GM13976 (cell line): Measurements from ENCODE around the gene RYK.
"Not testable (repeated sequence)": the region's sequence is repeated elsewhere in the genome, so short reads cannot be mapped to it uniquely, and the experiment has no call there.

ENCODE experiments used
- DNase-seq: peaks from one replicate; pipeline ENCODE4 v3.0.0; 2012; ENCODE audit warnings: low spot score
- CTCF ChIP-seq: IDR thresholded peaks from 2 replicates; pipeline ENCODE4 v1.5.1; 2012; ENCODE audit warnings: borderline replicate concordance, mild to moderate bottlenecking; ENCODE audit not compliant: insufficient read depth; ENCODE audit errors: extremely low read depth, missing control alignments, control extremely low read depth
- in situ Hi-C: fragments of 300-500 bp; cut with MboI; formaldehyde crosslinking; loops from one replicate; pipeline ENCODE4 v1.12.0; 2022; ENCODE audit warnings: low sequenced_read_pairs, mixed read lengths, inconsistent platforms; ENCODE audit not compliant: unreplicated experiment

RYK gene

DNA sequence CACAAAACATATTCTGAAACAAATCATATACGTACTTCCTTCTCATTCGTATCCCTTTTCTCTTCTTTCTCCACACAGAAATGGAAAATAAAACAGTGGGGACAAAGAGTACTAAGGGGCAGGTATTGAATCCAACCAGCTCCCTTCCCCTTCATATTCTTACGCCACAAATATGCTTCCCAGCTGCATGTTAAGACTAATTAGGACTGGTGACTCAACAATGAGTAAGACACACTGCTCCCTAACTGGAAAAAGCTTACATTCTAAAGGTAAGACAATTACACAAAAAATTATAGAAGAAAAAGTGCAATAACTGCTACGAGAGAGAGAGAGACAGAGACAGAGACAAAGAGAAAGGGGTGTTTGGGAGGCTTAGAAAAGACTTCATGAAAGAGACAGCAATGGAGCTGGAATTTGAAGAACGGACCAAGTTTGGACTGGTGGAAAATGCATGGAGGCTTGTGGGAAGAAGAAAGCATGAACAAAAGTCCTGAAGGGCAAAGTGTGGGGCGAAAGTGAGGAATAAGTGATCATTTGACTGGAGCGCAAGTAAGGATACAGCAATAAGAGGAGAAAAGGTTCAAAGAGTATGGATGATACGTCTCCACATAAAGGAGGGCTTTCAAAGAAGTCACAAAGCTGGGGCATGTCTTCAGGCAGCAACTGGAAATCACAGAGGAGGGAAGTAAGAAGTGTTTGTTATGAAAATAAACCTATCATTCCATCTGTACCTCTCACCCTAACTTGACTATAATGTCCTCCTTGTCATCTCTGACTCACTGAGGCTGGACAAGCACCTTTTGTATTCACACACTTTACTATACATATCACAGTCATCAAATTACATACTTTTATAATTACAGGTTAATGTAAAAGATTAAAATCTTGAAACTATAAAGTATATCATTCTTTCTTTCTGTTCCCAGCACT lies 49.2 kb downstream of the RYK start:
- DNase-seq: no peak
- in situ Hi-C loops: no loop called here
- TF ChIP-seq CTCF: no peak

- DNase-seq: not testable (repeated sequence)
- in situ Hi-C loops: loop anchor here (10.0 kb wide), 1 partner anchor 265 kb away; no protein-coding TSS in a partner anchor
Observed at GRCh38 chr3:134199880-134200279, 50.8 kb downstream of the RYK start.

GRCh38 chr3:134199240-134199639 lies 51.4 kb downstream of the RYK start:
- DNase-seq: no peak
- in situ Hi-C loops: loop anchor here (10.0 kb wide), 1 partner anchor 264 kb away; no protein-coding TSS in a partner anchor
- TF ChIP-seq CTCF: no peak

DNA sequence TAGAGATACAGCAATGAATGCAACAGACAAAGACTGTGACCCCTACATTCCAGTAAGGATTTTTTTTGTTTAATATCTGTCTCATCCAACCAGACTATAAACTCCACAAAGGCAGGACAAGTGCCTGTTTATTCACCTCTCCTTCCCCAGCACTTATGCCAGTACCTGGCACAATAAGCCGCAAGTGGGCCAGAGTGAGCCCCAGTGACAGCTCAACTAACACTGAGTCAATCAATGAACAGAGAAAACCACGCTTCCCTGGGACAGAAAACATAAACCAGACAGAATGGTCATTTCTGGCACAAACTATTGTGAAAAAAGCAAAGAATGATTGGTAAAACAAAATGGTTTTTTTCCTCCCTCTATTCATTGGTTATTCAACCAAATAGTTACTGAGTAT lies 52.2 kb downstream of the RYK start:
- TF ChIP-seq CTCF: no peak
- in situ Hi-C loops: loop anchor here (10.0 kb wide), 1 partner anchor 264 kb away; no protein-coding TSS in a partner anchor
- no peak for DNase-seq

DNA sequence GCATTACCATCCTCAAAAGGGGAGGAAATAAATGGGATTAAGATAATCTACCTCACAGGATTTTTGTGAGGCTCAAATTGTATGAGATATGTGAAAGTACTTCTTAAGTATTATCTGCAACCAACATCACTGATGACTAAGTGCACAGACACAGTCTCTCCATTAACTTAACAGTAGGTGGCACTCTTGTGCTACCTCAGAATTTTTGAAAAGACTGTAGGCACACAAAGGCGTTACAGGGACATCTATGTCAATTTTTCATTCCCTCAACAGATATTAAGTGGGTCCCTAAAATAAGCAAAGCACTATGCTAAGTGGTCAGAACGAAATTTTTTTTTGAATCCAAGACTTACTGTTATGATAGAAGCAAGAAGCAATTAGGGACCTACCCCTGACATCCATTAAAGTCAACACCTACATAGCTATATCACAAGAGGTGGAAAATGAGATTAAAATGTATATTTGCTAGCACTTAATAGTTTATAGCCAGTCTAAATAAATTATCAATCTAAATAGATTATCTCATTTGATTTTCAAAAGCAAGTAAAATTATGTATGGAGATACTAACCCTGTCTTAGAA lies 52.9 kb downstream of the RYK start:
- DNase-seq: peak; percentile 53
- peak; percentile 71 for TF ChIP-seq CTCF
- in situ Hi-C loops: loop anchor here (10.0 kb wide), 1 partner anchor 263 kb away; no protein-coding TSS in a partner anchor

- no peak for TF ChIP-seq CTCF
- in situ Hi-C loops: loop anchor here (10.0 kb wide), 1 partner anchor 259 kb away; no protein-coding TSS in a partner anchor
- no peak for DNase-seq
Observed at GRCh38 chr3:134194247-134194646, 56.4 kb downstream of the RYK start.

GRCh38 chr3:134190250-134190649 lies 60.4 kb downstream of the RYK start:
- in situ Hi-C loops: loop anchor here (10.0 kb wide), 1 partner anchor 255 kb away; no protein-coding TSS in a partner anchor
- TF ChIP-seq CTCF: no peak
- no peak for DNase-seq
